NCI-H69 (cell line): Measurements from ENCODE around the gene CYP24A1.

ENCODE experiments used
- DNase-seq: peaks from one replicate; lab custom pipeline; 2025; lab: John Stamatoyannopoulos, UW

Gene CYP24A1

DNA sequence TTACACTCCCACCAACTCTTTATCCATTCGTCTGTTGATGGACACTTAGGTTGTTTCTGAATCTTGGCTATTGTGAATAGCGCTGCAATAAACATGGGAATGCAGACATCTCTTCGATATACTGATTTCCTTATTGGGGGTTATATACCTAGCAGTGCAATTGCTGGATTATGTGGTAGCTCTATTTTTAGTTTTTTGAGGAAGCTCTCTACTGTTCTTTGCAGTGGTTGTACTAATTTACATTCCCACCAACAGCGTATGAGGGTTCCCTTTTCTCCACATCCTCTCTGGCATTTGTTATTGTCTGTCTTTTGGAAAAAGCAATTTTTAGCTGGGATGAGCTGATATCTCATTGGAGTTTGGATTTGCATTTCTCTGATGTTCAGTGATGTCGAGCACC is 29.5 kb upstream of the CYP24A1 start:
- DNase-seq, result no peak

- no peak for DNase-seq
Observed at GRCh38 chr20:54201268-54201846, 27.6 kb upstream of the CYP24A1 start.

DNA sequence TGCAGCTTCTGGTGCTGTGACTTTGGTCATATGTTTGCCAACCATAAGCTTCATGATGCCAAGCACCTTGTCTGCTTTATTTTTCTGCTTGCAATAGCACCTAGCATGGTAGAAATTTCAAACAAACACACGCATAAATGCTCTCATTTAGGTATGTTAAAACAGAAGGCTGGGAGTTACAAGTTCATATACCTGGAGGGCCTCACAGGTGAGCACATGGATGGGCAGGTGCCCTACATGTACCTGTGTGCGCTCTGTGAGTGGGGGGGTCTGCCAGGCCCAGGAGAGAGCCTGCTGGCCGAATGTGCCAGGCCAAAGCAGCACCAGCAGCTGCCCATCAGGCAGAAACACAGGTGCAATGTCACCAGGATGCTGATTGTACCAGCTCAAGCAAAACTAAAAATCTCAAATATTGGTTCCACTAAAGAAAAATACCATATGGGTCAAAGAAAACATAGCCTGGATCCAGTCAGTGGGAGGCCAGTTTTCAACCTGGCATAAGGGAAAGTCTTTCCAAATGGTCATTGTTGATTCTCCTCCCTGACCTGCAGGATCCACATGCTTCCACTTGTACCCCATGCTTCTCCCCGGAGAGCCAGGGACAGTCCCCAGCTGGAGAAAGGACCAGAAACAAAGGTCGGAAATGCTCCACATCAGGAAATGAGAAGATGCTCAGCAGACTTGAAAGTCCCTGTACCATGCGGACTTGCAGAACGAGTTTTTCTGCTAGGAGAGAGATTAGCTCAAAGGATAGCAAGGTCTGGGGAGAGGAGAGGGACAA is 26.9 kb upstream of the CYP24A1 start:
- no peak for DNase-seq

DNA sequence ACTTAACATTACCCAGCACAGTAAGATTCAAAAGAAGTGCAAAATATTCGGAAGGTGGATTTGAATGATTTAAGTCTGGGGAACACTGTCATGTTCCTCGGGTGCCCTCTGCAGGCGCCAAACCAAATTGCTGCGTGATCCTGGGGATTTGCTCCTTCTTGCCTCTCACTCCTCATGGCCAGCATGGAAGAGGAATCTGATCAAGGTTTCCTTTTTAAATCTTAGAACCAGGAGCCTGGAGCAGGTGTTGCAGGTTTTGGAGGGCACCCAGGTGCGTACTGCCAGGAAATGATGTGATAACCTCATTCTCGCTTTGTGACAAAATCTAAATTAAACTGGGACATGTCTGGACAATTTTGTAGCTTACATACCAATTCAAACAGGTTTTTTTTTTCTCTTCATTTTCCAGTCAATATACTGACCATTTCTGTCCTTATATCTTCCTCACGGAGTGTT is 26.0 kb upstream of the CYP24A1 start:
- peak; percentile 32 for DNase-seq

- no peak for DNase-seq
Observed at GRCh38 chr20:54199283-54199682, 25.5 kb upstream of the CYP24A1 start.

DNA sequence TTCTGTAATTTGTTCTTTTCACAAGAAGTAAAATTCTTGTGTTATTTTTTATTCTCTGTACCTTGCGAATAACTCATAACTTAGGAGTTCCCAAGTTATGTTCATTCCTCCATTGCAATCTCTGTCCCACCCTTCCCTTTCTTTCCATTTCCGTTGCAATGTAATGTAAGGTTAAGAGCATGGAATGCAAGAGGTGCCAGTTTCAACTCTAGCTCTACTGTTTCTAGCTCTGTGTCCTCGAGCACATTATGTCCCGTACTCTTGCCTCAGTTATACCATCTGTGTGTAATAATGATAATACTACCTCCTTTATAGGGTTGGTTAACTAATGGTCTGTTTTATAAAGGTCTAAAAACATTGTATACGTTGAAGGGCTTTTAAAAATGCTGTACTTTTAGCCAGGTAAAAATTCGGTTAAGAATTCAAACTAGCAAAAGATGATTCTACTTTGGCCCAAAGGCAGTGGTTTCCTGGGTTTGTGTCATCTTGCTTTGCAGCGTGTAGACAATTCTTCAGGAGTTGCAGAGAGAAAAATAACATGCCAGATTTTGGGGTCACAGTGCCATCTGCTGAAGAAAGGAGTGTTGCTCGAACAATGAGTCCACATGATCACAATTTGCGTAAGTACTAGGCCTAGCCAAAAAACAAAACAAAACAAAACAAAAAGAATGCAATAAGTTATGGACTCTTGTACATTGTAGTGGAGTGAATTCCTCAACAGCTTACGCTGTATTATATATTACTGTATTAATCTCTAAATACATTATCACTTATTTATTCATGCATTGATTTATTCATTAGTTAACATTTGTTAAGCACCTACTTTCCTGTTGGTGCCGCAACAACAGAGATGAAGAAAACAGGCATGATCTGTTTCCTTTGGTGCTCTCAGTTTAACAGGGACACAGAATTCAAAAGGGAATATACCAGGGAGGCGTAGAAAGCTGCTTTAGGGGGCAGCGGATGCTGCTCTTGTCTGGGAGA is 24.1 kb upstream of the CYP24A1 start:
- DNase-seq, result no peak

- DNase-seq, result no peak
Observed at GRCh38 chr20:54195483-54196472, 22.0 kb upstream of the CYP24A1 start.

- DNase-seq, result no peak
Observed at GRCh38 chr20:54194724-54195438, 21.1 kb upstream of the CYP24A1 start.

DNA sequence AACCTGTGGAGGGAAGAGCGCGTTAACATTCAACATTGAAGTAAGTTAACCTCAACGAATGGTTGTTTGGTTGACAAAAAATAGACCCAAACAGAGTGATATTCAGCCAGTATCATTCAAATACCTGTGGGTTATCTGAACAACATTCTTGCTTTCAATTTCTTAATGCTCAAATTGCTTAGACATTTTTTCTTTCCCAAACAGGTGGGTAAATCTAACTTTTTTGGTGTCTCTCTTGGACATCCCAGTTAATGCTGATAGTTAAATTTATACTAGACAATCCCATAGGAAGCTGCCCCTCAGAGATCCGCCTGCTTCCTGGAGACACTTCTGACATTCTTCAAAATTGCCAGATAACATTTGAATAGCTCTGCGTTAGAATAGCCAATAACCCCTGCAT is 20.0 kb upstream of the CYP24A1 start:
- no peak for DNase-seq

DNA sequence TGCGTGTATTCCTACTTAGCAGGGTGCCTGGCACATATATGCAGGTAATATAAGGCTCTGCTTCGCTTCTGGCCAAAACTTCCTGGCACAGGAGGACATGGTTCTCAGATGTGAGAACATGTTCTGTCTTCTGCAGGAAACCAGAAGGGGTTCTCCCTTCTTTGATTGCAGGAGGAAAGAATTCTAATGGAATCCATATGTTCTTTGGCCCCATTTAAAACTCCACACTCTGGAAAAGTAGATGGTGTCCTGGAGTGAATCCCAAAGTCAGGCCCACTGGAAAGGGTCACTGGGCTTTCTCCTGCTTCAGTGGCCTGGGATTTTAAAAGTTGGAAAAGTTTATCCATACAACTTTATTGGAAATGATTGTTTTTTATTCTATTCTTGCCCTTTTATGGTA is 16.4 kb upstream of the CYP24A1 start:
- DNase-seq, result no peak

- DNase-seq, result no peak
Observed at GRCh38 chr20:54189630-54190029, 15.8 kb upstream of the CYP24A1 start.

DNA sequence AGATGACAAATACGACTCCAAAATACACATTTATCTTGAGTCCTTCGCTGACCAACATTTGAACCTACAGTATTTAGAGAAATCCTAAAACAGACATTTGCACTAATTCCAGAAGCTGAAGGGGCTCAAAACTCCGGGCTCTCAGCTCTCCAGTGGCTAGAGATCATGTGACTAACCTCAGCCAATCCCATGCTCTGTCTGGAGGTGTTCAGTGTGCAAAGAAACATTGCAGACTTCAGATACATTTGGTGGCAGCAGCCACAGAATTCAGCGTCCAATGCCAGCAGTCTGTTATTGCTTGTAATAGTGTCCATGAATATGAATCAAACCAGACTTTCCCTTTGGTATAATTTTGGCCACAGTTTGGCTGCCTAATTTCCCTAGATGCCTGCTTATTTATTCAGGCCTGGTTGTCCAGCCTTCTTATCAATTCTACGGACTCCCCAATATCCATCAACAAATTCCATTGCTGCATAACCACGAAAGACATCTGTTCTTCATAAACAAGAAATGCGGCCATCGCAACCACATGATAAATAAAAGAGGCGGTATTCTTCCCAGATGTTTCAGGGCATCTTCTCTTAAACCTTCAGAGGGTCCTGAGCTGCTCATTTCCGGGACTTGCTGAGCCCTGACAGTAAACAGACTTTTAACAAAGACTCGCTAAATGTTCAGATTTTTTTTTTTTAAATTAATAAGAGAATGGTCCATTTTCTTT is 14.5 kb upstream of the CYP24A1 start:
- no peak for DNase-seq

DNA sequence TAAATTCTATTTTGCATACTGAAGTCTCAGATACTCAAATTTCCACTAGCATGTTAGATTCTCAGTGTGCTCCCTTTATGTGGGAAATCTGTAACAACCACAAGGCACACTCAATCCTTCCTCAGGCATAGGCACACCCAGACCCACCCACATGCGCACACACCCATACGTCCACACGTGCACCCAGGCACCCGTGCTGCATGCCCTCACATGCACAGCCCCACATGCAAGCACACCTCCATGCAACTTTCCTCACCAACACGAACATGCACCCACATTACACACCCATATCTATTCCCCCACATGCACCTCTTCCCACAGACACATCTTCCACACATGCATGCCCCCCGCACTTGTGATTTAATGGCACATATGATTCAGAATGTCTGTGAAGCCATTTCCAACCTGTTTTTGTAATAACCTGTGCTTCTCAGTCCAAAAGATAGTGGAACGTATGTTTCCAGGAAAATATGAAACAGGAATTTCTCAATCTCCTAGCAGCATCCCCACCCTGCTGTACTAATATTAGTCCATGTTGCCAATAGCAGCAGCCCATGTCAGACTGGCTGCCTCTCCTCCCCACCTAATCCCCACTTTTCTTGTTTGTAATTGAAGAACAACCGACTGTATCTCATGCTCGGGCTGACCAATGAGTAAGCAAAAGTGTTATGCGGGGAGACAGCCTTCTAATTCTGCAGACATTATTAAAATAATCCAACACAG is 11.3 kb upstream of the CYP24A1 start:
- no peak for DNase-seq

GRCh38 chr20:54184071-54184470 is 10.3 kb upstream of the CYP24A1 start:
- no peak for DNase-seq

DNA sequence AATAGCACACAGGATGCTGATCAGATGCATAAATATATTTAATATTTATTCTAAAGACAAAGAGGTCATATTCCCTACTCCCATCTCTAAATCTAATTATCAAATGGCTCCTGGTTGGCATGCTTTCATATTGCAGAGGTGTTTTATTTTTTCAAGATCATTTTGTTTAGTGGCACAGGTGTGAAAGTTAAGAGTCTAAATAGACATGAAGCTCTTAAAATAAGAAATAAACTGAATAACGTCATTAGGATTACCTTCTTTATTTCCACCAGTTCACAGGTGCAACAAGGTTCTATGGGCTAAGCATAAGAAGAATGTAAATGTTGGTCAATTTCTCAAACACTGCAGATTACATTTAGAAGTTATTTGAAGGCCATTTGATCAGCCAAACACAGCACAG is 7.1 kb upstream of the CYP24A1 start:
- DNase-seq, result no peak

GRCh38 chr20:54179946-54180345 is 6.2 kb upstream of the CYP24A1 start:
- DNase-seq, result no peak

DNA sequence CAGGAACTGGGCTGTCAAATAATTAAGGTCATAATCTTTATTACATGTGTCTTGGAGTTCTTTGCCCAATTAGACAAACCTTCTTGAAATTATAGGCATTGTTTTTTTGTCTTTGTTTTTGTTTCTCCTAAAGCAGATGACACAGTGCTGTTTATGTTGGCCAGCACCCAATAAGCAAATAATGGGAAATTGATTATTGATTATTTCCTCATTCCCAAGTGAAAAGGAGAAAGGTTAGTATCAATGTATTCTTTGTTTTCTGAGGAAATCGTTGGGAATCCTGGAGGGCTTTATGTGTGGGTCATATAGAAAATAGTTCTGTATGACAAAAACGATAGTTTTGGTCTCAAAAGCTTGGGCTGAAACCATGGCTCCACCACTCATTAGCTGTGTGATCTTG is 4.5 kb upstream of the CYP24A1 start:
- no peak for DNase-seq

DNA sequence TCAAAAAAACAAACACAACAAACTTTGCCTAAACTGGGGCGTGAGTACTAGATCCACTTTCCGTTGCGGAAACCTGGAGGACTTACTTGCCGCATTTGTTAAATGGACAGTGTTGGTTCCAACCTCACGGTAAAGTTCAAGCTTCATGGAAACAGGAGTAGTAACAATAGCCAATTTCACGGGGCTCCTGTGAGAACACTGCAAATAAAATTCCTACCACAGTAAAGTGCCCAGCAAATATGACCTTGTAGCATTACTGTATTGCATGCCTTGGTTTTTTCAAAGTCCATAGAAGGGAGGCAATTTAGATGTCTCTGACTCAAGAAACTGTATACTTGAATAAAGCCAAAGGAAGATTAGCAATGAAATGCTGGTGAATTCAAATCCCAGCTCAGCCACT is 3.6 kb upstream of the CYP24A1 start:
- DNase-seq, result no peak

DNA sequence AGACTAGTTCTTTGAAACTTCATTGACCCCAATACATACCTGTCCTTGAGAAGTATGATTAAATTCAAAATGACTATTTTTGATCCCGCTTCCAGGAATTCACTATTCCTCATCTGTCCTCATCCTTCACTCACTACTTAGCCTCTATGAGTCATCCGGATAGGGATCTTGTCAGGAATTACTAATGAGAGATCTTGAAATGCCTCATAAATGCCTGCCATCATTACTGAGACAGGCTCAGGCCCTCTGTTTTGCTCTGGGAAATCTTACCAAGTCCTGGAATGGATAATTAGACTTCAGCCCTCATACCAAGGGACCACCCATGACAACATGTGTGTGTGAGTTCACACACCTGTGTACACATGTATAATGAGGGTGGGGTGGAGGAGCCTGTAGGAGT is 2.8 kb upstream of the CYP24A1 start:
- no peak for DNase-seq
